ENCODE data around the gene ACAA2.

GRCh38 chr18:49794743-49795142 lies 18.6 kb downstream of the ACAA2 start:
- no peak for TF ChIP-seq CTCF (optimal IDR thresholded peaks at IDR 0.05 in 1 of 3, IDR thresholded peaks at IDR 0.05 in 1 of 3, conservative IDR thresholded peaks at IDR 0.05 in 1 of 3; ENCODE audit: extremely low read depth in 1 of 3, insufficient read depth in 2 of 3, low read length in 3 of 3)
- no peak for TF ChIP-seq EZH2 (IDR thresholded peaks at IDR 0.05; ENCODE audit: low read length)

Measured in keratinocyte (primary cell).